Neutrophil (primary cell): ENCODE results near the gene NDST3.

Experiments used
- H3K27ac ChIP-seq: fragments of 200-600 bp; sonication (generic); 2 replicates; pipeline ENCODE4 v1.5.1; 2016; ENCODE audit warnings: mild to moderate bottlenecking, moderate library complexity
- H3K27me3 ChIP-seq: fragments of 200-600 bp; sonication (generic); 2 replicates; pipeline ENCODE4 v1.6.0; 2016; ENCODE audit warnings: mild to moderate bottlenecking
- H3K36me3 ChIP-seq: fragments of 200-600 bp; sonication (generic); 2 replicates; pipeline ENCODE4 v1.5.1; 2017
- H3K4me1 ChIP-seq, 2 experiments: fragments of 200-600 bp in 1 of 2; sonication (generic) in 1 of 2; 1 replicate in 1 of 2; 2 replicates in 1 of 2; pipeline versions ENCODE4 v1.5.1 to v1.6.1; 2013 to 2016; ENCODE audit warnings: low read depth in 1 of 2, low read length in 1 of 2, mild to moderate bottlenecking in 1 of 2, moderate library complexity in 1 of 2; ENCODE audit not compliant: control insufficient read depth in 1 of 2, insufficient read depth in 1 of 2
- H3K4me3 ChIP-seq, 2 experiments: fragments of 200-600 bp in 1 of 2; sonication (generic) in 1 of 2; 1 replicate in 1 of 2; 2 replicates in 1 of 2; pipeline ENCODE4 v1.5.1; 2013 to 2016; ENCODE audit warnings: low read depth in 1 of 2, low read length in 1 of 2, mild to moderate bottlenecking in 1 of 2, moderate library complexity in 1 of 2
- H3K9me3 ChIP-seq: fragments of 200-600 bp; sonication (generic); 2 replicates; pipeline ENCODE4 v1.5.1; 2016
- TF ChIP-seq, protein P1 (sequence below): fragments of 200-600 bp; sonication (generic); IDR thresholded peaks from 2 replicates; pipeline ENCODE4 v1.5.1; 2016; ENCODE audit warnings: antibody characterized with exemption

NDST3 gene

DNA sequence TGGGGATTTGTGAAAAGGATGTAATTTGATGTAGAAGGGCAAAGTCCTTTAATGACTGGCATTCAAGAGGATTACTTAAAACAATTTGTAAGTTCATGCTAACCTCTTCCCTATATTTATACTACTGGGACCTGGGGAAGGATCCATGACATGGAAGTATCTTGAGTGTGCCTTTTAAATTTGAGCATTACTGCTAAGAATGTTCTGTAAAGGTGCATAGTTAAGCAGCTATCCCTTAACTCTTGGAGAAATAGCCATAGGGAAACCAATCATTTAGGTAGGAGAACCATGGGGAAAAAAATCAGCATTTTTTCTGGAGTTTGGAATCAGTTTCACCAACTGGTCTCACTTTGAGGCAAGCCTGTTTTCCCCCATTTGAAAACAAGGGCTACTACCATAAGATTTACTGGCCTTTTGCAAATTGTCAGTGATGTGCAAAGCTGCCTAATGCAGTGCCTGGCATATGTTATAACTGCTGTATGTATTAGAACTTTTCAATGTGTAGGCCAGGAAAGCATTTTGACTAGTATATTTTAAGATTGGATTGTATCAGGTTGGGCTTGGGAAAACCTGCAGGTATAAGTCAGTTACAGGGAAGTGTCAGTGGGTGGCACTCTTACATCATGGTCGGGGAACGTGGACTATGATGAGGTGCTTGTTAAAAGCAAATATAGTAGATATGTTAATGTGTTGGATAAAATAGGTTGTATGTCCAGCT is 246.4 kb downstream of the NDST3 start:
- H3K4me1 ChIP-seq, result peaks cover 16 to 26% of the 10 kb centered on the region in 2 experiments
- TF ChIP-seq, protein P1, sequence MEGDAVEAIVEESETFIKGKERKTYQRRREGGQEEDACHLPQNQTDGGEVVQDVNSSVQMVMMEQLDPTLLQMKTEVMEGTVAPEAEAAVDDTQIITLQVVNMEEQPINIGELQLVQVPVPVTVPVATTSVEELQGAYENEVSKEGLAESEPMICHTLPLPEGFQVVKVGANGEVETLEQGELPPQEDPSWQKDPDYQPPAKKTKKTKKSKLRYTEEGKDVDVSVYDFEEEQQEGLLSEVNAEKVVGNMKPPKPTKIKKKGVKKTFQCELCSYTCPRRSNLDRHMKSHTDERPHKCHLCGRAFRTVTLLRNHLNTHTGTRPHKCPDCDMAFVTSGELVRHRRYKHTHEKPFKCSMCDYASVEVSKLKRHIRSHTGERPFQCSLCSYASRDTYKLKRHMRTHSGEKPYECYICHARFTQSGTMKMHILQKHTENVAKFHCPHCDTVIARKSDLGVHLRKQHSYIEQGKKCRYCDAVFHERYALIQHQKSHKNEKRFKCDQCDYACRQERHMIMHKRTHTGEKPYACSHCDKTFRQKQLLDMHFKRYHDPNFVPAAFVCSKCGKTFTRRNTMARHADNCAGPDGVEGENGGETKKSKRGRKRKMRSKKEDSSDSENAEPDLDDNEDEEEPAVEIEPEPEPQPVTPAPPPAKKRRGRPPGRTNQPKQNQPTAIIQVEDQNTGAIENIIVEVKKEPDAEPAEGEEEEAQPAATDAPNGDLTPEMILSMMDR, result no peak
- no peak overlapping the region for H3K4me3 ChIP-seq
- no peaks in the 10 kb centered on the region for H3K27me3 ChIP-seq
- H3K36me3 ChIP-seq, result no peaks in the 10 kb centered on the region
- H3K9me3 ChIP-seq, result no peaks in the 10 kb centered on the region
- no peak overlapping the region for H3K27ac ChIP-seq

DNA sequence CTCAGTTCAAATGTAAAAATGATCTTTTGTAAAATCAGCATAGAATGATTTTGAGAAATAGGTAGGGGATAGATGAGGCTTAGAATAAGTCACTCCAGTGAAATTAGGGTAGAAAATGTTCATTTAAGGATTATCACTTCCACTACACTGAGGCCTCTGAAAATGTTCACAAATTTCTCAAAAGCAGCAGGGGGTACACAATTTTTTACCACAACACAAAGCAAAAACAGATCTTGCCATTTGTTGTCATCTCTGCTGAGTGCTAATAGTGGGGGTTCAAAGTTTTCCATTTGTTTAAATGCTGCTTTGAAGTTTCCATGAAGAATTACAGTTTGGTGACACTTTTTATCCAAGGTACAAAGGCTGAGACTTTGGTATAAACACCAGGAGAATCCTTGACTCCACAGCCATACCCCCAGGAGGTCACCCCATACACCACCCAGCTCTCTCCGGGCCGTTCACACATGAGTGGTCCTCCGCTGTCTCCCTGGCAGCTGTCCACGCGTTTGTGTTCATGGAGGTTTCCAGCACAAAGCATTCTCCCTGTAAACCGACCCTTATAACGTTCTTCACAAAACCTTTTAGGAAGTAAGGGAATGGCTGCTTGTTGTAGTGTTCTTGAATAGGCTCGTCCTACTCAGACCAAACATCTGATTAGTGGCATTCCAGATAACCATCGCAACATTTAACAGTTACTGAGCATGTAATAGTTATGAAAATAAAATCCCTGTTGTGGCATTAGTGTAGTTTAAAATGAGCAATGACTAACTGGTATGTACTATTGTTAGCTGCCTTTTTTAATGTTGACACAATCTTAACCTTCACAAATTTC is 247.5 kb downstream of the NDST3 start:
- TF ChIP-seq, protein P1, result no peak
- Histone ChIP-seq H3K4me1 (peaks cover 16 to 26% of the 10 kb centered on the region in 2 experiments), H3K4me3 (no peak overlapping the region), H3K27ac (no peak overlapping the region), H3K36me3 (no peaks in the 10 kb centered on the region), H3K9me3 (no peaks in the 10 kb centered on the region), H3K27me3 (no peaks in the 10 kb centered on the region)

- H3K27ac ChIP-seq, result no peak overlapping the region
- peaks cover 16 to 24% of the 10 kb centered on the region in 2 experiments for H3K4me1 ChIP-seq
- no peaks in the 10 kb centered on the region for H3K9me3 ChIP-seq
- H3K27me3 ChIP-seq, result no peaks in the 10 kb centered on the region
- no peaks in the 10 kb centered on the region for H3K36me3 ChIP-seq
- TF ChIP-seq, protein P1, result no peak
- no peak overlapping the region for H3K4me3 ChIP-seq
Observed at GRCh38 chr4:118282692-118283091, 248.4 kb downstream of the NDST3 start.

GRCh38 chr4:118284169-118284568 is 249.9 kb downstream of the NDST3 start:
- no peaks in the 10 kb centered on the region for H3K36me3 ChIP-seq
- no peaks in the 10 kb centered on the region for H3K27me3 ChIP-seq
- no peaks in the 10 kb centered on the region for H3K9me3 ChIP-seq
- H3K4me1 ChIP-seq, result peaks cover 9 to 14% of the 10 kb centered on the region in 2 experiments
- no peak overlapping the region for H3K27ac ChIP-seq
- TF ChIP-seq, protein P1, result no peak
- H3K4me3 ChIP-seq, result no peak overlapping the region

DNA sequence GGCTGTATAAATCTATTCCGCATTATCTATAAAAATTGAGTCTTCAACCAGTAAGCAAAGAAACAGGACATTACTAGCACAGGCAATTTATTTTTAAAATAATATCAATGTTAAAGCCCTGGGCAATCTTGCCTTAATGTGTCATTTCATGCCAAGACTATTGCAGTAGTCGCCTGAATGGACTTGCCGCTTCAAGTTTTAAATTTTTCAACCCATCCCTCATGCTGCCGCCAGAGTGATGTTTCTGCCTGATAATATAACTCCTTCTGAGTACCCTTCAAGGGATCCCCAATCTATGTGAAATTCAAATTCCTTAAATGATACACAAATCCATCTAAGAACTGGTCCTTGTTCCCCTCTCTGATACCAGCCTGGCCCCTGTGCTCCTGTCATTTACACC is 251.6 kb downstream of the NDST3 start:
- Histone ChIP-seq H3K4me3 (no peak overlapping the region), H3K4me1 (no peaks in the 10 kb centered on the region), H3K36me3 (no peaks in the 10 kb centered on the region), H3K27ac (no peak overlapping the region), H3K27me3 (no peaks in the 10 kb centered on the region), H3K9me3 (no peaks in the 10 kb centered on the region)
- TF ChIP-seq, protein P1, result no peak
